ENCODE data around the gene DYRK1B. TPM values are rescaled to one million over a fixed set of nuclear protein-coding genes. Genes with fewer than 3 reads are reported as not detected.

Gene DYRK1B
- polyA plus RNA-seq, 4 donors: 8.6 to 31.2 (median 11.4) TPM

DNA sequence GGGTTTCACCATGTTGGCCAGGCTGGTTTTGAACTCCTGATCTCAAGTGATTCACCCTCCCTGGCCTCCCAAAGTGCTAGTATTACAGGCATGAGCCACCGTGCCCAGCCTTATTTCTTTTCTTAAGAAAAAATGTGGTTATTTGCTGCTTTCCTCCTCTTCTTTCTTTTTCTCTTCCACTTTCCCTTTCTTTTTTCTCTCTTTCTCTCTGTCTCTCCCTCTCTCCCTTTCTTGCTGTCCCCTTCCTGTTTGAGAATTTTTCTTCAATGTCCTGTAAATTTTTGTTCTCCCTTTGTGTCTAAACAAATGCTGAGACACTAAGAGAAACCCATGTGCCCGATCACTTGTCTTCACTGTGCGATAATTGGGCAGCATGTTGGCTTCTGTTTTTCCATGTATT is 53.1 kb downstream of the DYRK1B start:
- H3K27ac ChIP-seq (ENCODE audit: low read depth in 1 of 3, low read length in 2 of 3): no peak overlapping the region
- H3K36me3 ChIP-seq (ENCODE audit: control insufficient read depth in 3 of 3, insufficient read depth in 2 of 3, low read depth in 1 of 3, low read length in 3 of 3): no peaks in the 10 kb centered on the region
- H3K9me3 ChIP-seq (ENCODE audit: control insufficient read depth in 2 of 2, insufficient read depth in 1 of 2, low read depth in 1 of 2, low read length in 1 of 2): no peaks in the 10 kb centered on the region
- no peak for DNase-seq
- FAIRE-seq: no peak
- WGBS, 3 donors: 81 to 88% (median 86%) methylated on average over 3 of the region's 3 CpGs
- no peaks in the 10 kb centered on the region for H3K4me1 ChIP-seq (ENCODE audit: control insufficient read depth in 3 of 3, insufficient read depth in 2 of 3, low read depth in 1 of 3, low read length in 2 of 3)
- H3K27me3 ChIP-seq (ENCODE audit: control insufficient read depth in 3 of 3, insufficient read depth in 3 of 3, low read length in 3 of 3): peaks cover 0 to 5% (median 0%) of the 10 kb centered on the region in 3 donors
- H3K4me3 ChIP-seq (ENCODE audit: low read depth in 1 of 3, low read length in 3 of 3): no peak overlapping the region

DNA sequence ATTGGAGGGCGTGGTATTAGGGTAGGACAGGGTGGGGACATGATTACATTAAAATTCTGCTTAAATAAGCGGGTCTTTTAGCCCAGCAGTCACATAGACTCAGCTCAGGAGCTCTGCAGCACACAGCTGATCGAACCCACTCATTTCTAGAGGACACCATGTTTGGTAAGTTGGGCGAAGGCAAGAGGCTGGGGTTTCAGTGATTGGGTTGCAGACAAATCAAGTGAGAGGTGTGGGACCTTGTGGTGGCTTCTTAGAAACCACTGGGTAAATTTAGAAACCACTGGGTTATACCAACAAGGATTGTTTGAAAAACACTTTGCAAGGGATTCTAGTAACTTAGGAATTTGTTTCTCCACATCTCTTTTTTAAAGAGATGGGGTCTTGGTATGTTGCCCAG is 55.2 kb downstream of the DYRK1B start, which contains the start of gene LEUTX:
TSS of gene LEUTX (plus strand) at position 92 of the 400 bp plus-strand sequence. CDS start at position 159, 67 bp downstream.
- WGBS, 3 donors: 55 to 62% (median 60%) methylated on average over 4 of the region's 4 CpGs
- FAIRE-seq: no peak
- Histone ChIP-seq H3K9me3 (ENCODE audit: control insufficient read depth in 2 of 2, insufficient read depth in 1 of 2, low read depth in 1 of 2, low read length in 1 of 2) (no peaks in the 10 kb centered on the region), H3K36me3 (ENCODE audit: control insufficient read depth in 3 of 3, insufficient read depth in 2 of 3, low read depth in 1 of 3, low read length in 3 of 3) (no peaks in the 10 kb centered on the region), H3K4me1 (ENCODE audit: control insufficient read depth in 3 of 3, insufficient read depth in 2 of 3, low read depth in 1 of 3, low read length in 2 of 3) (no peaks in the 10 kb centered on the region), H3K27me3 (ENCODE audit: control insufficient read depth in 3 of 3, insufficient read depth in 3 of 3, low read length in 3 of 3) (no peaks in the 10 kb centered on the region), H3K4me3 (ENCODE audit: low read depth in 1 of 3, low read length in 3 of 3) (no peak within 1 kb of the TSS), H3K27ac (ENCODE audit: low read depth in 1 of 3, low read length in 2 of 3) (no peak within 1 kb of the TSS)
- no peak for DNase-seq

Other genes starting within 250 kb of the DYRK1B start
- not detected for gene LGALS13, start 231.6 kb downstream of the DYRK1B start, polyA plus RNA-seq
- not detected for gene LGALS16, start 178.2 kb downstream of the DYRK1B start, polyA plus RNA-seq
- gene LGALS14, start 129.7 kb downstream of the DYRK1B start, polyA plus RNA-seq: 1 to 10 TPM in 1 of 4 donors, not detected in 3; 5.1 TPM
- 10 to 100 TPM in 1 of 4 donors, 1 to 10 TPM in 1, not detected in 2; 1.2 to 27.3 TPM for gene CLC, start 96.1 kb downstream of the DYRK1B start, polyA plus RNA-seq
- gene LEUTX, start 55.3 kb downstream of the DYRK1B start, polyA plus RNA-seq: not detected
- 100 to 1,000 TPM; 109 to 447 (median 199) TPM for gene FBL, start 12.2 kb upstream of the DYRK1B start, polyA plus RNA-seq
- 100 to 1,000 TPM in 2 of 4 donors, 10 to 100 TPM in 2; 17.0 to 743 (median 81.2) TPM for gene FCGBP, start 100.5 kb upstream of the DYRK1B start, polyA plus RNA-seq
- gene PSMC4, start 137.0 kb upstream of the DYRK1B start, polyA plus RNA-seq: 100 to 1,000 TPM in 1 of 4 donors, 10 to 100 TPM in 3; 70.4 to 111 (median 91.6) TPM
- 1 to 10 TPM in 2 of 4 donors, under 1 TPM in 2; under 0.01 to 3.3 (median 0.92) TPM for gene ZNF546, start 162.9 kb upstream of the DYRK1B start, polyA plus RNA-seq
- gene ZNF780B, start 222.1 kb upstream of the DYRK1B start, polyA plus RNA-seq: 10 to 100 TPM in 1 of 4 donors, 1 to 10 TPM in 3; 1.1 to 22.6 (median 5.7) TPM

All from small intestine (tissue), 7 donors.